Esophagus squamous epithelium (tissue), 5 donors: ENCODE measurements around the gene DENND2A. TPM values are rescaled to one million over a fixed set of nuclear protein-coding genes. Genes with fewer than 3 reads are reported as not detected.
A peak's percentile ranks its signal among the peaks of the same experiment; 100 is the strongest.

Experiments used
- DNase-seq: peaks from one replicate; lab custom pipeline; 2025; lab: John Stamatoyannopoulos, UW
- H3K27ac ChIP-seq, 4 donors: fragments of 200-600 bp; sonication (generic); one replicate each; pipeline ENCODE4 v1.5.1; 2016 to 2019; ENCODE audit warnings: mild to moderate bottlenecking in 1 of 4
- H3K27me3 ChIP-seq, 4 donors: fragments of 200-600 bp; sonication (generic); 1 replicate in 3 of 4; 2 replicates in 1 of 4; pipeline versions ENCODE4 v1.5.1 to v1.6.0; 2017 to 2021; ENCODE audit warnings: antibody characterized with exemption in 1 of 4
- H3K36me3 ChIP-seq, 3 donors: fragments of 200-600 bp; sonication (generic); one replicate each; pipeline ENCODE4 v1.5.1; 2016 to 2019
- H3K4me1 ChIP-seq, 3 donors: fragments of 200-600 bp; sonication (generic); one replicate each; pipeline ENCODE4 v1.5.1; 2017 to 2019
- H3K4me3 ChIP-seq, 4 donors: fragments of 200-600 bp; sonication (generic); 1 replicate in 3 of 4; 2 replicates in 1 of 4; pipeline ENCODE4 v1.5.1; 2016 to 2019; ENCODE audit warnings: mild to moderate bottlenecking in 2 of 4, moderate library complexity in 1 of 4
- H3K9me3 ChIP-seq, 3 donors: fragments of 200-600 bp; sonication (generic); one replicate each; pipeline ENCODE4 v1.5.1; 2016 to 2019
- CTCF ChIP-seq, 6 experiments: fragments of 450-650 bp in 4 of 6; fragments of 200-600 bp in 2 of 6; sonication (generic) in 2 of 6; IDR thresholded peaks; one replicate each; pipeline ENCODE4 v1.5.1; 2016 to 2019; ENCODE audit warnings: antibody characterized with exemption in 6 of 6, mild to moderate bottlenecking in 4 of 6, moderate library complexity in 4 of 6
- POLR2A ChIP-seq, 4 donors: fragments of 450-650 bp; IDR thresholded peaks; one replicate each; pipeline ENCODE4 v1.6.1; 2017; ENCODE audit warnings: antibody characterized with exemption in 4 of 4, mild to moderate bottlenecking in 4 of 4, moderate library complexity in 3 of 4
- WGBS, 2 donors: methylation state at CpG; one replicate each; pipeline ENCODE4 v1.1.5; 2018; 5-methylcytosine and 5-hydroxymethylcytosine counted together
- intact Hi-C: fragments of 100-400 bp; cut with DNase I; formaldehyde crosslinking; loops from one replicate; pipeline ENCODE4 v1.15.0; 2022
- total RNA-seq, 4 donors: library from RNA; depleted of rRNA; stranded (reverse); fragments of >200 nt; gene quantifications; one replicate each; pipeline ENCODE4 v1.1.0, GENCODE V29; 2016
- donor health status: DM: yes; HTN: yes; CAD: no.

DENND2A gene, protein sequence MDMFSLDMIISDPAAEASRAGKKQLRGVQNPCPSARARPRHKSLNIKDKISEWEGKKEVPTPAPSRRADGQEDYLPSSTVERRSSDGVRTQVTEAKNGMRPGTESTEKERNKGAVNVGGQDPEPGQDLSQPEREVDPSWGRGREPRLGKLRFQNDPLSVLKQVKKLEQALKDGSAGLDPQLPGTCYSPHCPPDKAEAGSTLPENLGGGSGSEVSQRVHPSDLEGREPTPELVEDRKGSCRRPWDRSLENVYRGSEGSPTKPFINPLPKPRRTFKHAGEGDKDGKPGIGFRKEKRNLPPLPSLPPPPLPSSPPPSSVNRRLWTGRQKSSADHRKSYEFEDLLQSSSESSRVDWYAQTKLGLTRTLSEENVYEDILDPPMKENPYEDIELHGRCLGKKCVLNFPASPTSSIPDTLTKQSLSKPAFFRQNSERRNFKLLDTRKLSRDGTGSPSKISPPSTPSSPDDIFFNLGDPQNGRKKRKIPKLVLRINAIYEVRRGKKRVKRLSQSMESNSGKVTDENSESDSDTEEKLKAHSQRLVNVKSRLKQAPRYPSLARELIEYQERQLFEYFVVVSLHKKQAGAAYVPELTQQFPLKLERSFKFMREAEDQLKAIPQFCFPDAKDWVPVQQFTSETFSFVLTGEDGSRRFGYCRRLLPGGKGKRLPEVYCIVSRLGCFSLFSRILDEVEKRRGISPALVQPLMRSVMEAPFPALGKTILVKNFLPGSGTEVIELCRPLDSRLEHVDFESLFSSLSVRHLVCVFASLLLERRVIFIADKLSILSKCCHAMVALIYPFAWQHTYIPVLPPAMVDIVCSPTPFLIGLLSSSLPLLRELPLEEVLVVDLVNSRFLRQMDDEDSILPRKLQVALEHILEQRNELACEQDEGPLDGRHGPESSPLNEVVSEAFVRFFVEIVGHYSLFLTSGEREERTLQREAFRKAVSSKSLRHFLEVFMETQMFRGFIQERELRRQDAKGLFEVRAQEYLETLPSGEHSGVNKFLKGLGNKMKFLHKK
- total RNA-seq: 10 to 100 TPM in 1 of 4 donors, 1 to 10 TPM in 2, under 1 TPM in 1; 0.92 to 11.1 (median 1.9) TPM

- Histone ChIP-seq H3K27ac (peak within 1 kb of the TSS; percentile 61 to 93 (median 82)), H3K4me3 (peak within 1 kb of the TSS; percentile 33 to 72 (median 52)), H3K36me3 (no peaks in the 10 kb centered on the region), H3K9me3 (no peaks in the 10 kb centered on the region), H3K4me1 (peaks cover 11 to 55% (median 25%) of the 10 kb centered on the region in 3 donors), H3K27me3 (peaks cover 0 to 85% (median 6%) of the 10 kb centered on the region in 4 donors)
- DNase-seq: no peak
- 28 to 59% methylated on average over 8 to 16 of the region's 78 CpGs for WGBS, 2 donors
- intact Hi-C loops: no loop called here
- TF ChIP-seq POLR2A (IDR thresholded peaks at IDR 0.05) (no peak), CTCF (IDR thresholded peaks at IDR 0.05) (no peak)
Measured at GRCh38 chr7:140640727-140641523, at the start of gene DENND2A. DENND2A (minus strand) TSS chr7:140640813; CDS start chr7:140602397, 38,416 bp downstream.

DNA sequence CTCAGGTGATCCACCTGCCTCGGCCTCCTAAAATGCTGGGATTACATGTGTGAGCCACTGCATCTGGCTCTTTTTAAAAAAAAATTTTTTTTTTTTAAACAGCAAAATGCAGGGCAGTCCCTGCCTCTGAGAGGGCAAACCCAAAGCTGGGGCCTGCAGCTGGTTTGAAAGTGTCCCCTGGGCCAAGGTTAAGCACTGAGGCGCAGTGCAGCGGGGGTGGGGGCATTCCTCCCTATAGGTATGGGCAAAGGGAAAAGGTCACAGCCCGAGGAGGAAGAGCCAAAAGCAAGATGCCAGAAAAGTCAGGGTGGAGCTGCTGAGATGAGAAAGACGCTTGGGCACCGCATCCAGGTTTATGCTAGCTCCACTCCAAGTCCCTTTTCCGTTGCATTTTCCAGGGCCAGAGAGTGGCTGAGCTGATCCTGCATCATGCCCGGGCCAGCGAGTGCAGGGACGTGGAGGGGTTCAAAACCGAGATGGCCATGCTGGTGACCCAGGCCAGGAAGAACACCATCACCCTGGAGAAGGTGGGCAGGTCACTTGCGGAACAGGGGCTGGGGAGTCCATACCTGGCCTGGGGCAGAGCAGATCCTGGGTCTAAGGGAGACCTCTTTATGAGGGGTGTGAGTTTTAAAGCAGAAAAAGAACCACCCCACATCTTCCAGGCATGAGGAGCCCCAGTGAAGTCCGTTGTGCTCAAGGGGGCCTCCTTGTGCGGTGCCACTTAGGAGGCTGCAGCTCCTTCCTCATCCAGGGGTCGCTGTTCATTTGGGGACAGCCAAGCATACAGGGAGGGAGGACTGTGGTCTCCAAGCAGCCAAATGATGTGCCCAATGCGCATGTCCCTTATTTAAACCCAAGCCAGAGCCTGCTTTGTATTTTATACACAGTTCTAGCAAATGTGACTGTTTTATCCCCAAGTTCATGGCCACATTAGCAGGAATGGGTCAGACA, 48.9 kb upstream of the DENND2A start:
- Histone ChIP-seq H3K4me3 (no peak overlapping the region), H3K36me3 (peaks cover 7 to 89% (median 7%) of the 10 kb centered on the region in 3 donors)
- WGBS, 2 donors: 88 to 96% methylated on average over 11 to 12 of the region's 16 CpGs

GRCh38 chr7:140688341-140688740, 47.7 kb upstream of the DENND2A start:
- Histone ChIP-seq H3K9me3 (no peaks in the 10 kb centered on the region), H3K36me3 (peaks cover 7 to 99% (median 9%) of the 10 kb centered on the region in 3 donors), H3K27ac (no peak overlapping the region), H3K4me3 (no peak overlapping the region), H3K27me3 (no peaks in the 10 kb centered on the region), H3K4me1 (no peaks in the 10 kb centered on the region)
- DNase-seq: no peak
- intact Hi-C loops: no loop called here
- TF ChIP-seq POLR2A (IDR thresholded peaks at IDR 0.05): no peak
- no peak for TF ChIP-seq CTCF (IDR thresholded peaks at IDR 0.05)
- 84 to 100% methylated on average over 1 to 6 of the region's 6 CpGs for whole genome bisulfite sequencing, 2 donors

More for the DNA sequence above, 48.9 kb upstream of the DENND2A start:
- intact Hi-C loops: no loop called here
- TF ChIP-seq POLR2A (IDR thresholded peaks at IDR 0.05): no peak
- TF ChIP-seq CTCF (IDR thresholded peaks at IDR 0.05): no peak
- no peaks in the 10 kb centered on the region for H3K9me3 ChIP-seq
- no peaks in the 10 kb centered on the region for H3K27me3 ChIP-seq
- no peak overlapping the region for H3K27ac ChIP-seq
- no peaks in the 10 kb centered on the region for H3K4me1 ChIP-seq
- DNase-seq: no peak

DNA sequence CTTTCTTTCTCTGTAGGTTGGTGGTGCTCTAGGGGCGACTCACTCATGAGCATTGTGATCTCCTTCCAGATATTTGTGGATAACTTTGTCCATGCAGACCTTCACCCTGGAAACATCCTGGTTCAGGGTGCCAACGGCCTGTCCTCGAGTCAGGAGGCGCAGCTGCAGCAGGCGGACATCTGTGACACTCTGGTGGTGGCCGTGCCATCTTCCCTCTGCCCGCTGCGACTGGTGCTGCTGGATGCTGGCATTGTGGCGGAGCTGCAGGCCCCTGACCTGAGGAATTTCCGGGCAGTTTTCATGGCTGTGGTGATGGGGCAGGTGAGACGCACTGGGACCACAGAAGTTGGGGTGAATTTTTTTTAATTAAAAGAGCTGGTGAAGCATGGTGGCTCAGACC, 46.3 kb upstream of the DENND2A start:
- Histone ChIP-seq H3K27ac (no peak overlapping the region), H3K27me3 (no peaks in the 10 kb centered on the region), H3K4me3 (no peak overlapping the region), H3K36me3 (peaks cover 12 to 99% (median 12%) of the 10 kb centered on the region in 3 donors), H3K9me3 (no peaks in the 10 kb centered on the region), H3K4me1 (no peaks in the 10 kb centered on the region)
- intact Hi-C loops: no loop called here
- no peak for DNase-seq
- no peak for TF ChIP-seq CTCF (IDR thresholded peaks at IDR 0.05)
- no peak for TF ChIP-seq POLR2A (IDR thresholded peaks at IDR 0.05)
- WGBS, 2 donors: 96 to 100% methylated on average over 1 to 6 of the region's 11 CpGs
